ENCODE data around the gene TERF2IP. TPM values are rescaled to one million over a fixed set of nuclear protein-coding genes. Genes with fewer than 3 reads are reported as not detected.

The TERF2IP gene
- polyA plus RNA-seq, 1 donor from 2014 or later: 128 TPM

DNA sequence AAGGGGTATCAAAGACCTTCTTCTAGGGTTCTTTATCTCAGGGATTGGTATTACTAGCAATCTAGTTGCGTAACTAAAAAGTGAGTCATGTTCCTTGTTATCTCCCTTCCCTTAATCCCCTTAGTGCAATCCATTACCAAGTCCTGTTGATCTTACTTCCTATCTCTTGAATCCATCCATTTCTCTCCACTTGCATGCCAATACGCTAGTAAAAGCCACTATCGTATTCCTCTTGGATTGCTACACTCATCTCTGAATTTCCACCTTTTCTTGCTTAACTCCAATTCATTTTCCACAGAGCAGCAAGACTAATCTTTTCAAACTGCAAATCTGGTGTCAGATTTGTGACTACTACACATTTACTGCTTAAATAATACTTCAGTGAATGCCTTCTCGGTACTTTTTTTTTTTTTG lies 22.6 kb upstream of the TERF2IP start:
- Mint-ChIP-seq H3K36me3 (peaks cover 9% of the 10 kb centered on the region), H3K9me3 (no peaks in the 10 kb centered on the region), H3K4me3 (peak overlapping the region in 3 of 4 donors; percentile 49 to 86 (median 50)), H3K4me1 (peaks cover 32 to 42% (median 33%) of the 10 kb centered on the region in 3 donors), H3K27ac (peak overlapping the region in 2 of 3 donors; percentile 57 to 76), H3K27me3 (no peaks in the 10 kb centered on the region)

DNA sequence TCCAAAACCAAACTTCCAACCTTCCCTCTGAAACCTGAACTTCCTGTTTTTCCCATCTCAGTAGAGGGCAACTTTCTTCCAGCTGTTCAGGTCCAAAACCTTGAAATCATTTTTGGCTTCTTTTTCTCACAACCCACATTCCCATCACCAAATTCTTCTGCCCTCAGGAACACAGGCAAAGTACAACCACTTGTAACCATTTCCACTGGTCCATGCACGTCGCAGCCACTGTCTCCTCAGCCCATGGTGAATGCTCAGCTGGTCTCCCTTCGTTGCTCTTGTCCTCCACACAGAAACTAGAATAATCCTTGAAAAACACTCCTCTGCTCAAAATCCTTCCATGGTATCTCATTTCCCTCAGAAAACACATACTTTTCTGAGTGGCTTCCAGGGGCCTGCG lies 20.8 kb upstream of the TERF2IP start:
- Mint-ChIP-seq H3K9me3 (no peaks in the 10 kb centered on the region), H3K27me3 (no peaks in the 10 kb centered on the region), H3K4me3 (peak overlapping the region in 1 of 4 donors; percentile 66), H3K27ac (peak overlapping the region in 1 of 3 donors; percentile 70), H3K36me3 (peaks cover 7% of the 10 kb centered on the region), H3K4me1 (peaks cover 15 to 28% (median 22%) of the 10 kb centered on the region in 3 donors)

DNA sequence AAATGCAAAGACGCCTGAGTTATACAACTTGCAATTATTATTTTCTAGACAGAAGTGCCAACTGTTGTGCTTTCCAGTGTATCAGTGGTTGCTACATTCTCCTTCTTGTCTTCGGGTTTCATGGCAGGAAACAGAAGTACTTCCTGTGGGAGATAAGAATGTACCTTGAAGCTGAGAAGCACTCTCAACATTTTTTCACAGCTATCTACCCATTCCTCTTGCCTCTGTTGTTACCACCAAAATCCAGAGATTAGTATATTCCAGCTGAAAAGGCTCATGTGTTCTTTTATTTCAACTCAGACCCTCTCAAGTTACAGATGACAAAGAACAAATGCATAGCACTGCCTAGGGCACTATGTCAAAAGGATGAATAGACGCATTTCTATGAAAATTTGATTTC lies 19.7 kb upstream of the TERF2IP start:
- Mint-ChIP-seq H3K27me3 (no peaks in the 10 kb centered on the region), H3K4me3 (no peak overlapping the region), H3K4me1 (peaks cover 9 to 20% (median 18%) of the 10 kb centered on the region in 3 donors), H3K36me3 (peaks cover 7% of the 10 kb centered on the region), H3K9me3 (no peaks in the 10 kb centered on the region), H3K27ac (no peak overlapping the region)

DNA sequence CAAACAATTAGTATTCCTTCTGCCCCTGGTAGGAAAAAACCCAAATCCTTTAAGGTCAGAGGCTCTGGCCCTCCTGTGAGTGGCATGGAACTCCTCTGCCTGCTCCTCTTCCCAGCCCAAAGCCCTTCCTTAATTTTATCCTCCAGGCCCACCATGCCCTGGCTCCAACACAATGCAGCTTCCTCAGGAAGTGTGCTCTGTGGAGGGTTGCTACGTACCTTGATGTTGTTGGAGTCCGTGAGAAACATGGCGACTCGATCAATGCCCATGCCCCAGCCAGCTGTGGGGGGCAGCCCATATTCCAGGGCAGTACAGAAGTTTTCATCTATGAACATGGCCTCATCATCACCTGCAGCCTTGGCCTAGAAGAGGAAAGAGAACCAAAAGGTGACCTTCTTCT lies 19.2 kb upstream of the TERF2IP start:
- Mint-ChIP-seq H3K4me1 (peaks cover 9 to 15% (median 14%) of the 10 kb centered on the region in 3 donors), H3K4me3 (peak overlapping the region in 2 of 4 donors; percentile 25 to 29), H3K27me3 (no peaks in the 10 kb centered on the region), H3K36me3 (peaks cover 7% of the 10 kb centered on the region), H3K27ac (no peak overlapping the region), H3K9me3 (no peaks in the 10 kb centered on the region)

DNA sequence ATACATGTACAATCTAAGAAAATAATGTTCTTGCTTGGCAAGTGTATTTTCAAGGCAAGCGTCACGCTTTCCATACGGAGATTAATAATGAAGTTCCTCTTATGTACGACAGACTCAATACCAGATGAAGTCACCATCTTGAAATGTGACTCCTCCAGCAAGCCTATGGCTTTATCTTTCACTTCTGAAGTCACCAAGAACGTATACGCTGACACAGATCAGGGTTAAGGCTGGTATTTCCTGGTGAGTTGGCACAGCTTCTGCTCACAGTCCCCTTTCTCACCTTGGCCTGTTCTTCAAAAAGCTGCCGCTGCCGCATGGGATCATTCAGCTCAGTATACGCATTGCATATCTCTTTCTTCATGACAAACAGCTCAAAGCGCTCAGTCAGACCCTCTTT lies 18.4 kb upstream of the TERF2IP start:
- H3K27ac Mint-ChIP-seq: peak overlapping the region in 2 of 3 donors; percentile 51 to 76
- no peaks in the 10 kb centered on the region for H3K27me3 Mint-ChIP-seq
- H3K36me3 Mint-ChIP-seq: peaks cover 11% of the 10 kb centered on the region
- peaks cover 9 to 14% (median 12%) of the 10 kb centered on the region in 3 donors for H3K4me1 Mint-ChIP-seq
- H3K4me3 Mint-ChIP-seq: no peak overlapping the region
- H3K9me3 Mint-ChIP-seq: no peaks in the 10 kb centered on the region

DNA sequence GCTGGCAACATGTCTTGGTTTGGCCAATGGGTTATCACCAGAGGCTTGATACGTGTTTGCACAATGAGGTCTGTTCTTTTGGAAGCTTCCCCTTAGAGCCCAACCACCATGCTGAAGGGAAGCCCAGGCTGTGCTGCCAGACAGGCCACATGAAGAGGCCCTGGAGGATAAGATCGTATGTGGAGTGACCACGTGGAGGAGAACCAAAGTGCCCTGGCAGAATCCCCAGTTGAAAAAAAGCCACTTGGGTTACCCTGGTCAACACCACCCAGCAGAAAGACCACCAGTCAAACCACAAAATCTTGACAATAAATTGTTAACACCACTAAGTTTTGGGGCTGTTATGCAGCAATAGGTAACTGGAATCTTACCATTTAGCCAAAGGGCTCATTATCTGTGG lies 17.5 kb upstream of the TERF2IP start:
- H3K36me3 Mint-ChIP-seq: peaks cover 11% of the 10 kb centered on the region
- peak overlapping the region in 1 of 3 donors; percentile 76 for H3K27ac Mint-ChIP-seq
- no peak overlapping the region for H3K4me3 Mint-ChIP-seq
- no peaks in the 10 kb centered on the region for H3K27me3 Mint-ChIP-seq
- no peaks in the 10 kb centered on the region for H3K9me3 Mint-ChIP-seq
- peaks cover 9 to 11% (median 10%) of the 10 kb centered on the region in 3 donors for H3K4me1 Mint-ChIP-seq

DNA sequence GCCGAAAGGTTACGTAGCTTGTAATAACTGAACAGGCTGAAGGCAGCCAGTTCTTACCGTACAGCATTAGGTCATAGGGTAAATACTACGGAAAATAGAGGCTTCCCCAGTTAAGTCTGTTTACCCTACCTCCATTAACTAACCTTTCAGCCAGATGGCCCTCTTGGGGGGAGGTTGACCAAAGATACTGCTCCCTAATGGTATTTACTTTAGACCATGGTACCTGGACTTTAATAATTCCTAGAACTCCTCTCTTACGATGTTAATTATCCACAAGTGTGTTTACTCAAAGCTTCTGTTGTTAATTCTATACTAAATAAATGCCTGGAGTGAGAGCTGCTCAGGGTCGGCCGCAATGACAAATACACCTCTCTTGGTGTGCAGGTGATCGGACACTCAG lies 14.7 kb upstream of the TERF2IP start:
- Mint-ChIP-seq H3K4me3 (no peak overlapping the region), H3K4me1 (peaks cover 5 to 7% (median 6%) of the 10 kb centered on the region in 3 donors), H3K27me3 (no peaks in the 10 kb centered on the region), H3K27ac (no peak overlapping the region), H3K9me3 (no peaks in the 10 kb centered on the region), H3K36me3 (peaks cover 13% of the 10 kb centered on the region)

DNA sequence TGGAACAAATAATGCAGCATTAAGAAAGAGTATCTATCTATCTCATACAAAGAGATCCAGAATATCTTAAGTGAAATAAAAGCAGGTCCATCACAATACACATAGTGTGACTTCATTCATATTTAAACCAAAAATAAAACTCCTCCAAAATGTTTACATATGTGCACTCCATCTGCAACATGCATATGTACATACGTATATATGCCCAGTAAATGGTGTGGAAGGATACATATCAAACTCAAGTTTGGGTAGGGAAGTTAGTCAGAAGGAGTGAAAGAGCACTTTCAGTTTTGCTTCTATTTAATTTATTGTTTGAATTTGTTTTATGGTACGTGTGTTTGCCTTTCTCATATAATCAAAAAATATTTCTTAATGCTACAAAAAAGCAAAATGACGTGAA lies 12.5 kb upstream of the TERF2IP start:
- Mint-ChIP-seq H3K9me3 (no peaks in the 10 kb centered on the region), H3K4me3 (no peak overlapping the region), H3K4me1 (peaks cover 2 to 4% (median 3%) of the 10 kb centered on the region in 3 donors), H3K27me3 (no peaks in the 10 kb centered on the region), H3K36me3 (peaks cover 10% of the 10 kb centered on the region), H3K27ac (no peak overlapping the region)

DNA sequence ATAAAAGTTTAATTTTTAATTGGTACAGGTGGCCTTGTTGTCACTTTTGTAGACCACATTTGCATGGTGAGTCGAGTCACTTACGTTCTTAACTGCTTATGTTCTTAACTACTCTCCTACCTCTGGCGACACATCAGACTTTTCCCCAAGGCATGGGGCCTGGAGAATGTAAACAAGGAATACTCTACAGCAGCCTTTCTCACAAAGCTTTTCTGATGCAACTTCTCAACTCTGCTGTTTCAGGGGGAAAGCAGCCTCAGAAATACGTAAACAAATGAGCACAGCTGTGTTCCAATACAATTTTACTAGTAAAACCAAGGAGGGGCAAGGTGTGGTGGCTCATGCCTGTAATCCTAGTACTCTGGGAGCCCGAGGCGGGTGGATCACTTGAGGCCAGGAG lies 7.0 kb upstream of the TERF2IP start:
- Mint-ChIP-seq H3K27ac (no peak overlapping the region), H3K27me3 (no peaks in the 10 kb centered on the region), H3K4me1 (peaks cover 14 to 26% (median 15%) of the 10 kb centered on the region in 3 donors), H3K4me3 (no peak overlapping the region), H3K9me3 (no peaks in the 10 kb centered on the region), H3K36me3 (peaks cover 5% of the 10 kb centered on the region)

DNA sequence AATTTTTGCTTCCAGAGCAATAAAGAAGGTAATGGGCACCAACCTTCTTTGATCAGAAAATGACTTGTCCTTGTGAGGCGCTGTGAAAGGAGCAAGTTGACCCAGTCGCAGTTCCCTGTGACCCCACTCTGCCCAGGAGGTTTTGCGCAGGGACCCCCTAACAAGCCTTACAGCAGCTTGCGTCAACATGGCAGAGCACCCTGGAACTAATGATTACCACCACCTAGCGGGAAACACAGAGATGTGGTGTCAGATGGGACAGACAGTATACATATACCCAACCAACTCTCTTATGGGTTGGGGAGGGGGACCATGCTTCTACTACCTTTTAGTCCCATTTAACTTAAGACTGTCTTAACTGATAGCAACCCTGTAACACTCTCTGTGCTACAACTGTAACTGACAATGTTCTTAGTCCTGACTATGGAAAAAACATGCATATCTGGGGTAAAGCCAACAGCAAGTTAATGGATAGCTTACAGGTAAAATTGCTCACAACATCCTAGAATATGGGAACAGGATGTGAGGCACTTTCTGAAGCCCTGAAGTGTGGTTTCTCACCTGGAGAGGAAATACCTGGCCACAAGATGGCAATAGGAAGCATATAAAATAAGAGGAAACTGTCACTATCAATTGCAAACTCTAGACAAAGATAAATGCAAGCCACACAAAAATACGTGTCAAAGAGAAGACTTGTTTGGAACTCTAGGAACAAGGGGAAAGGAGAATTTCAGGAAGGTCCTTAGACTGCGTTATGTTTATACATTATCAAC lies 3.1 kb upstream of the TERF2IP start:
- peak overlapping the region in 3 of 4 donors; percentile 71 to 94 (median 83) for H3K4me3 Mint-ChIP-seq

DNA sequence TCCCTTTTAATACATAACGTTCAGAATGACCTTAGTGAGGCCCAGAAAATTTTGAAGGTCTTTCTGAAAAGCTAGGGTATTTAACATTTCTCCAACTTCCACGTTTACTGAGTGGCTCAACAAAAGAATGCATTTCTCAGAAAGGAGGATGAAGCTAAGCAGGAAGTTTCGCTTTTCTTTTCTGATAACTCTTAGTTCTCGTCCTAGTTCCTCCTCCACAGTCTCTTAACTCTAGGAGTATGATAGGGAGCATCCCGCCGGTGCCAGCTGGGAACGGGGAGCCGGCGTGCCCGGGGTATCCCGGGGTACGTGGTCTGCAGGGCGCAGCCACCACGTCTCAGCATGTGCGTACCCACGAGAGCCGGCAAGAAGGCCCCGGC lies 471 bp upstream of the TERF2IP start:
- no peaks in the 10 kb centered on the region for H3K9me3 Mint-ChIP-seq
- peaks cover 4% of the 10 kb centered on the region for H3K36me3 Mint-ChIP-seq
- peak overlapping the region; percentile 99 to 100 (median 100) for H3K4me3 Mint-ChIP-seq
- H3K27me3 Mint-ChIP-seq: no peaks in the 10 kb centered on the region
- peaks cover 39 to 45% (median 42%) of the 10 kb centered on the region in 3 donors for H3K4me1 Mint-ChIP-seq
- H3K27ac Mint-ChIP-seq: peak overlapping the region; percentile 97 to 98 (median 97)

More for the DNA sequence above, 3.1 kb upstream of the TERF2IP start:
- peaks cover 4% of the 10 kb centered on the region for H3K36me3 Mint-ChIP-seq
- peak overlapping the region; percentile 28 to 91 (median 51) for H3K27ac Mint-ChIP-seq
- peaks cover 22 to 28% (median 26%) of the 10 kb centered on the region in 3 donors for H3K4me1 Mint-ChIP-seq
- no peaks in the 10 kb centered on the region for H3K27me3 Mint-ChIP-seq
- no peaks in the 10 kb centered on the region for H3K9me3 Mint-ChIP-seq

DNA sequence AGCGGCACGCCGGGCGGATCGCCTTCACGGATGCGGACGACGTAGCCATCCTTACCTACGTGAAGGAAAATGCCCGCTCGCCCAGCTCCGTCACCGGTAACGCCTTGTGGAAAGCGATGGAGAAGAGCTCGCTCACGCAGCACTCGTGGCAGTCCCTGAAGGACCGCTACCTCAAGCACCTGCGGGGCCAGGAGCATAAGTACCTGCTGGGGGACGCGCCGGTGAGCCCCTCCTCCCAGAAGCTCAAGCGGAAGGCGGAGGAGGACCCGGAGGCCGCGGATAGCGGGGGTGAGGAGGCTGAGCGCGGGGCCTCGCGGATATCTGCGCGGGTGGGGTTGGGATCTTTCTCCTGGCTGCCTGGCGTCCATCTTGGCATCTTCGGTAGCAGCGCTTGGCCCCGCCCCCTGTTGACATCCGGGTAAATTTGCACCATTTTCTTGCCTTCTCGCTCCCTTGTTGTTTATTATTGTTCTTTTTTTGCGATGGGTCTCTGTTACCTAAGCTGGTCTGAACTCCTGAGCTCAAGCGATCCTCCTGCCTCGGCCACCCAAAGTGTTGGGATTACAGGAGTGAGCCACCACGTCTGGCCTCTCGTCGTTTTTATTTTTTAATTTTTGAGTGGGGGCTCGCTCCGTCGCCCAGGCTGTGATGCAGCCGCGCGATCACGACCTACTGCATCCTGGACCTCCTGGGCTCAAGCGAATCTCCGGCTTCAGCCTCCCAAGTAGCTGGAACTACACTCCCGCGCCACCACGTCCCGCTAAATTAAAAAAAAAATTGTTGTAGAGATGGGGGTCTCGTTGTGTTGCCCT lies 898 bp downstream of the TERF2IP start:
- Mint-ChIP-seq H3K4me1 (peaks cover 47 to 53% (median 50%) of the 10 kb centered on the region in 3 donors), H3K4me3 (peak overlapping the region; percentile 99 to 100 (median 99)), H3K36me3 (peaks cover 4% of the 10 kb centered on the region), H3K27ac (peak overlapping the region; percentile 97 to 100 (median 99)), H3K27me3 (no peaks in the 10 kb centered on the region), H3K9me3 (no peaks in the 10 kb centered on the region)

DNA sequence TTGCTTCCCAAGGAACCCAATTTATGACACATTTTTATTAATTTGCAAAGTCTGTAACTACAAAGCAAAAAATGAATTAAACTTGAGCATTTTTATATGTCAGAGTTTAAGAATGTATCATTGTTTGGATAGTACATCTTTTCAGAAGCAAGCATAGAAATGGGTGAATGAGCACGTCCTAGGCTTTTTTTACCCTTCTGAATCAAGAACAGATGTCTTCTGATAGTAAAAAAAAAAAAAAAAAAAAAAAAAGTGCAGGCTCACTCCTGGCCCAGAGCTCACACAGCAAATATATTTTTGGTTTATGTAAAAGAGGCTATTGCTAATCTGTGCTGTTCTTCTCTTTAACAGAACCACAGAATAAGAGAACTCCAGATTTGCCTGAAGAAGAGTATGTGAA lies 6.3 kb downstream of the TERF2IP start:
- H3K36me3 Mint-ChIP-seq: peaks cover 2% of the 10 kb centered on the region
- H3K27me3 Mint-ChIP-seq: no peaks in the 10 kb centered on the region
- H3K27ac Mint-ChIP-seq: peak overlapping the region in 2 of 3 donors; percentile 78 to 86
- peaks cover 36 to 46% (median 43%) of the 10 kb centered on the region in 3 donors for H3K4me1 Mint-ChIP-seq
- H3K9me3 Mint-ChIP-seq: no peaks in the 10 kb centered on the region
- H3K4me3 Mint-ChIP-seq: peak overlapping the region in 1 of 4 donors; percentile 77

DNA sequence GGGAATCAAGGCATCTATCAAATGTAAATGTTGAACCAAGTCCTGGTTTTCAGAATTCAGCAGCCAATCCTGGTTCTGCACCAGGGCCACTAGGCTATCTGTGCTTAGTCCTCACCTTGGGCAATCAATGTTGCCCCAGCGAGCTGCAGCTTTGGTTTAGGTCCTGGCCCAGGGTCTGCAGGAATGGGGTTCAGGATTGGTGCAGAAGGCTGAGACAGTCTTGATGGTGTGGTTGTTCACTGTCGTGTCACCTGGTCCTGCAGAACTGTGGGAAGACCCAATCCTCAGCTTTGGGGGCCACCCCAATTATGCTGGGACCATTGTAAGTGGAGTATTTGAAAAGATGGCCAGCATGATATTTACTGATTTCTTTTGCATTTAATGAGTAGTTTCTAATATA lies 10.6 kb downstream of the TERF2IP start:
- H3K27ac Mint-ChIP-seq: no peak overlapping the region

DNA sequence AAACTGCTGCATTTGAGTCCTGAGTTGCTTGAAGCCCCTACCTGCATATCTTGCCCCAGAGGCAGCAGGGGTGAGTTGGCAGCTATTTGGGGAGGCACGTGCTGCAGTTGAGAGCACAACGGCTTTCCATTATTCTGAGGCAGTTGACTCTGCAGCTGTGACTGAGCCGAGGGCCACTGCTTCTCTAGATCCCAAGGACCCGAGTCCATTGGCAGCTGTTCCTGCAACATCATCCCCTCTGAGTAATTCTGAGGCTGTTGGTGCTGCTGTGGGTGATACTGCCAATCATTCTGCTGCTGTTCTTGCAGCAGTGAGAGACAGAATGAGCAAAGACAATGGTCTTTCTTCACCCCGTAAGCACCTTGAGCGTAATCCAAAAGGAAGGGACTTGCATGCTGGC lies 12.7 kb downstream of the TERF2IP start:
- no peak overlapping the region for H3K4me3 Mint-ChIP-seq
- peak overlapping the region in 2 of 3 donors; percentile 19 to 31 for H3K27ac Mint-ChIP-seq
- H3K36me3 Mint-ChIP-seq: peaks cover 2% of the 10 kb centered on the region
- no peaks in the 10 kb centered on the region for H3K27me3 Mint-ChIP-seq
- peaks cover 2 to 7% (median 3%) of the 10 kb centered on the region in 3 donors for H3K4me1 Mint-ChIP-seq
- H3K9me3 Mint-ChIP-seq: no peaks in the 10 kb centered on the region

More for the DNA sequence above, 10.6 kb downstream of the TERF2IP start:
- H3K36me3 Mint-ChIP-seq: peaks cover 2% of the 10 kb centered on the region
- H3K9me3 Mint-ChIP-seq: no peaks in the 10 kb centered on the region
- no peaks in the 10 kb centered on the region for H3K27me3 Mint-ChIP-seq
- peaks cover 12 to 16% (median 15%) of the 10 kb centered on the region in 3 donors for H3K4me1 Mint-ChIP-seq
- no peak overlapping the region for H3K4me3 Mint-ChIP-seq
